Measurements from ENCODE around the gene MORN3.

GRCh38 chr12:121705514-121705913 lies 36.1 kb upstream of the MORN3 start:
- TF ChIP-seq SMC3 (IDR thresholded peaks at IDR 0.05; ENCODE audit: low read depth, low read length), result no peak
- TF ChIP-seq, protein P1, sequence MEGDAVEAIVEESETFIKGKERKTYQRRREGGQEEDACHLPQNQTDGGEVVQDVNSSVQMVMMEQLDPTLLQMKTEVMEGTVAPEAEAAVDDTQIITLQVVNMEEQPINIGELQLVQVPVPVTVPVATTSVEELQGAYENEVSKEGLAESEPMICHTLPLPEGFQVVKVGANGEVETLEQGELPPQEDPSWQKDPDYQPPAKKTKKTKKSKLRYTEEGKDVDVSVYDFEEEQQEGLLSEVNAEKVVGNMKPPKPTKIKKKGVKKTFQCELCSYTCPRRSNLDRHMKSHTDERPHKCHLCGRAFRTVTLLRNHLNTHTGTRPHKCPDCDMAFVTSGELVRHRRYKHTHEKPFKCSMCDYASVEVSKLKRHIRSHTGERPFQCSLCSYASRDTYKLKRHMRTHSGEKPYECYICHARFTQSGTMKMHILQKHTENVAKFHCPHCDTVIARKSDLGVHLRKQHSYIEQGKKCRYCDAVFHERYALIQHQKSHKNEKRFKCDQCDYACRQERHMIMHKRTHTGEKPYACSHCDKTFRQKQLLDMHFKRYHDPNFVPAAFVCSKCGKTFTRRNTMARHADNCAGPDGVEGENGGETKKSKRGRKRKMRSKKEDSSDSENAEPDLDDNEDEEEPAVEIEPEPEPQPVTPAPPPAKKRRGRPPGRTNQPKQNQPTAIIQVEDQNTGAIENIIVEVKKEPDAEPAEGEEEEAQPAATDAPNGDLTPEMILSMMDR (conservative IDR thresholded peaks at IDR 0.05; ENCODE audit: low read depth, low read length), result no peak
- TF ChIP-seq RFX5 (IDR thresholded peaks at IDR 0.05; ENCODE audit: low read depth, low read length), result no peak
- no peak for TF ChIP-seq NFE2L2 (IDR thresholded peaks at IDR 0.05; ENCODE audit: low read depth, low read length)
- TF ChIP-seq RCOR1 (IDR thresholded peaks at IDR 0.05; ENCODE audit: insufficient replicate concordance, low read length), result no peak
- TF ChIP-seq MAFK (IDR thresholded peaks at IDR 0.05; ENCODE audit: low read depth, low read length), result no peak
- TF ChIP-seq, protein P2, sequence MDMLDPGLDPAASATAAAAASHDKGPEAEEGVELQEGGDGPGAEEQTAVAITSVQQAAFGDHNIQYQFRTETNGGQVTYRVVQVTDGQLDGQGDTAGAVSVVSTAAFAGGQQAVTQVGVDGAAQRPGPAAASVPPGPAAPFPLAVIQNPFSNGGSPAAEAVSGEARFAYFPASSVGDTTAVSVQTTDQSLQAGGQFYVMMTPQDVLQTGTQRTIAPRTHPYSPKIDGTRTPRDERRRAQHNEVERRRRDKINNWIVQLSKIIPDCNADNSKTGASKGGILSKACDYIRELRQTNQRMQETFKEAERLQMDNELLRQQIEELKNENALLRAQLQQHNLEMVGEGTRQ (IDR thresholded peaks at IDR 0.05; ENCODE audit: low read depth, low read length), result no peak
- no peak for TF ChIP-seq POLR2A (IDR thresholded peaks at IDR 0.05; ENCODE audit: low read depth, low read length)

Measured in IMR-90 (cell line).